ENCODE data around the gene MPST.
"Not testable (repeated sequence)": the region's sequence is repeated elsewhere in the genome, so short reads cannot be mapped to it uniquely, and the experiment has no call there.

MPST gene

GRCh38 chr22:37019309-37020191 lies at the start of gene MPST, which contains the start of gene TST:
Gene MPST, plus strand, starts transcription at chr22:37019742. Its CDS starts 95 bp downstream, at chr22:37019837.
Gene TST, minus strand, starts transcription at chr22:37019447. Its CDS starts 715 bp downstream, at chr22:37018732.
- DNase-seq (ENCODE audit: low spot score) = peak; percentile 57

DNA sequence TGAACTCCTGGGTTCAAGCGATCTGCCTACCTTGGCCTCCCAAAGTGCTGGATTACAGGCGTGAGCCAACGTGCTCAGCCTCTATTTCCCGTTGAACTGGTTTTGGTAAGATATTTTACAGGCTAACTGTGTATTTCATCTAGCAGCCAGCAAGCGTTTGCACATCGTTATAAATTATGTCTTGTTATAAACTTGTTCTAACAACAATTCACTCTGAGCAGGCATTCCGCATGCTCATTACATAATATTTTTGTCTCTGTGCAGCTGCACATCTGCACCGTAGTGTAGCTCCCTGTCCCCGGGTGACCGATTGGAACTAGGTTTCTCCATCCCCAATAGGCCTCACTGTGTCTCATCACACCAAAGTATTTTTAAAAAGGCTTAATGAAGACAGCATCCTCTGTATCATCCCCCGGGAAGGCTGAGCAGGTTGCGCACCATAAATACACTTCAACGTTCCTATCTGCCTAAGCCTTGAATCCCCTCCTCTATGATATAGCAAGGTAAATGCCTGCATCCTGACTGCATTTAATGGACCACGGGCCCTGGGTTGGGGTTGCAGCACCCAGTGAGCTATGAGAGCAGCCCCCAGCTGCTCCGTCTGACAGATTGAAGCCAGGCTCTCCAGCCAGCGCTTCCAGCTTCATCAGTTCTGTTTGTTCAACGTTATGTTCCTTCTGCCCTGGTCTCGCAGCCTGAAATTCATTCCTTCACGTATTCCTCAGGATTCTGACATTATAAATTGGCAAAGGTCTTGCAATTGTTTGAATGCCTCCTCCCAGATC lies 48.0 kb upstream of the MPST start:
- no peak for DNase-seq (ENCODE audit: low spot score)

DNA sequence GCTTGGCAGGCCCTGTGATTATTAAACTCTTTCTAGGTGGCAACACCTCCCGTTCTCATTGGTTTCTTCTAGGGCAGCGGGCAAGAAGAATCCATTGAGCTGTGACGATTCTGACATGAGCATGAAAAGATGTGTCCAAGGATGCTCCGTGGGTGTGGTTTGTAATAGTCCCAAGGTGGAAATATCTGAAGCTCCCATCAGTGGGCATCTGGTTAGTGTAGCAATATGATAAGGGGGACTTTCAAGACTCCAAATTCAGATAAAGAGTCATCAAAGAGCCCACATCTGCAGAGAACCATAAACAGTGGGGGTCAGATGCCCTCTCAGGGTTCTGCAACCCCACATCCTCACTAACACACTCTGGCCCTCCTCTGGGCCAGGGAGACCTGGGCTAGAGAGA lies 42.9 kb upstream of the MPST start:
- no peak for DNase-seq (ENCODE audit: low spot score)

- DNase-seq (ENCODE audit: low spot score) = peak; percentile 90
Measured at GRCh38 chr22:36977401-36977861, 42.1 kb upstream of the MPST start.

- peak; percentile 94 for DNase-seq (ENCODE audit: low spot score)
Measured at GRCh38 chr22:36977947-36978660, 41.4 kb upstream of the MPST start.

- DNase-seq (ENCODE audit: low spot score) = no peak
Measured at GRCh38 chr22:36979016-36979910, 40.3 kb upstream of the MPST start.

DNA sequence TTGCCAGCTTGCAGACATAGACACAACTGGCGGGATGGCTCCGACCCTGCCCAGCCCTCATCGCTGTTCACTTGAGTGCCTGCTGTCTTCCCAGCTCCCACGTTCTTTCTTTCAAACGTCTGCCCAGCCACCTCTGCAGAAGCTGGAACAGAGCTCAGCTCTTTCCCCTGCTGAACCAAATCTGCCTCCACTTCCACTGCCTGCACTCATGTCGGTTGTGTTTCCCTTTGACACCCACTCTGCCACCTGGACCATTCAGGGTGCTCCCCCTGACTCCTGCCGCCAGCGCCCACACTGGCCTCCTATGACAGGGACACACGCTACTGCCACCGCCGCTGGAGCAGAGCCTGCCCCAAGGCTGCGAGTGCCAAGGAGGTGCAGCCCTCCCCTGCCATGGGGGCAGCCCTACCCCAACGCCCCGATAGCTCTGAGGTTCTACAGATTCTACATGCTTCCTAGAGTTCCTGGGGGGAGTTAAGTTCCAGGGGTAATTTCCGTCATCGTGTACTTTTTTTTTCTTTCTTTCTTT lies 38.2 kb upstream of the MPST start:
- no peak for DNase-seq (ENCODE audit: low spot score)

- peak; percentile 21 for DNase-seq (ENCODE audit: low spot score)
Measured at GRCh38 chr22:36982136-36982535, 37.4 kb upstream of the MPST start.

DNA sequence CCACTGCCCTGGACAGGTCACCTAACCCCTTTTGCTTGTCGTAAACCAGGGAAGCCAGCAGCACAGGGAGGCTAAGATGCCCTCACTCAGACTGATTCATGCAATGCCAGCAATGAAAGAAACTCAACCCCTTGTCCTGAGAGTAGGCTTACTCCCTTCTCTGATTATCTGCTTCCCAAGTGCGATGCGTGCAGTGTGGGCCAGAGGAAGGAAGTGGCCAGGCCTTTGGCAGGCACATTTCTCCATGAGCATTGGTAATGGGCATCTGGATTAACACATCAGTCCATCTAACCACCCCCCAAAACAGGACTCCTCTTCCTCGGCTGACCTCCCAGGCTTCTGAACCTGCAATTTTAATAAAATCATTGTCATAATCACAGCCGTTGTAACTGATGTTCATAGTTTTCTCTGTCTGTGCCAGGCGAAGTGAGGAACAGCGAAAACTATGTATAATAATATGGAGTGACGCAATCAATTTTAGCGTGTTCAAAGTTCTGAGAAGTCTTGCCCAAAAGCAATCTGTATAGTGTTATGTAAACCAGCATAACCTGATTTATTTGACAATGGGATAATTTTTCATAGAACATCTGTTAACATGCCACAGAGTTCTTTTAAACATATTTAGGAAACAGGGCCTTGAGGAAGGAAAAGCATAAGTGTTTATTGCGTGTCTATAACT lies 34.2 kb upstream of the MPST start:
- DNase-seq (ENCODE audit: low spot score) = no peak

GRCh38 chr22:36986242-36986821 lies 33.2 kb upstream of the MPST start:
- DNase-seq (ENCODE audit: low spot score) = peak; percentile 48

DNA sequence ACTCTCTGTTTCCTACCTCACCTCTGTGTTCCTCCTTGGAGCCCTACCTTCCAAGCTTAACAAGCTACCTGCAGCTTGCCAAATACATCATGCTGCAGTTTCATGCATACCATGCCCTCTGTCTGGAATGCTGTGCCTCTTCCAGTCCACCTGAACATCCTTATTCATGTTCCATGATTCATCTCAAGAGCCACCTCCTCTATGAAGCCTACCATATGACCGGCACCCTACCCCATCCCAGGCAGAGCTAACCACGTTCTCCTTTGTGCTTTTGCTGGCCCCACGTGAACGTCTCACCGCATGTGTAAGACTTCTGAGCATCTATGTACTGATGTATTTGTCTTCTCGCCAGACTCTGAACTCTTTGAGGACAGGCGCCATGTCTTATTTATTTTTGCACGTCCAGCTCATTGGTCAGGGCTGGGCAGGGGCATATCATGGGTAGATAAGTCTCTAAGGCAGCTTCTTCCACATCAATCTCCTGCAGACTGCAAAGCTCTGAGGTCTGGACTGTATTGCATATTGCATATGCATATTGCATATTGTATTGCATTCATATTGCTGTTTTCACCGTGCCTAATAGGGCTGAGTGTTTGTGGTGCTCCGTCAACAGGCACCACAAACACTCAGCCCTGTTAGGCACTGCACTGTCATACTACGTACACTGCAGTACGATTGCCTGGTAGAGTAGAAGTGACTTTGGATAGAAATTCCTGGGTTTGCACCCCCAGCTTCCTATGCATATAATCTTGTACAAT lies 31.3 kb upstream of the MPST start:
- DNase-seq (ENCODE audit: low spot score) = no peak

GRCh38 chr22:36989012-36989411 lies 30.5 kb upstream of the MPST start:
- DNase-seq (ENCODE audit: low spot score) = not testable (repeated sequence)

DNA sequence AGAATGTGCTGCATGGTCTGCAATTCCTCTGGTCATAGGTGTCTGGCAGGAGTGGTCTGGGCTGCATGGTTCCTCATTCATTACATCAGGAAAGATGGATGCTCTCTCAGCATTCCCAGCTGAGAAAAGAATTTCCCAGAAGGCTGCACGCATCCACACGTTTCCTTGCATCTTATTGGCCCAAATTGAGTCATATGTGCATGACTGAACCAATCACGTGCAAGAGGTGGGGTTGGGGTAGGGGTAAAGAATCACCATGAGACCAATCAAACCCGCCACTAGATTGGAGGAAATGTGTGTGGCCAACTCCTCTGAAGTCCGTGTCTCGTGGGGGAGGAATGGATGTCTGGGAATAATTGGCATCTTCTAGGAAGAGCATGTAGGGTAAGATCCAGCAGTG lies 29.1 kb upstream of the MPST start:
- DNase-seq (ENCODE audit: low spot score) = no peak

GRCh38 chr22:36991206-36991605 lies 28.3 kb upstream of the MPST start:
- no peak for DNase-seq (ENCODE audit: low spot score)

DNA sequence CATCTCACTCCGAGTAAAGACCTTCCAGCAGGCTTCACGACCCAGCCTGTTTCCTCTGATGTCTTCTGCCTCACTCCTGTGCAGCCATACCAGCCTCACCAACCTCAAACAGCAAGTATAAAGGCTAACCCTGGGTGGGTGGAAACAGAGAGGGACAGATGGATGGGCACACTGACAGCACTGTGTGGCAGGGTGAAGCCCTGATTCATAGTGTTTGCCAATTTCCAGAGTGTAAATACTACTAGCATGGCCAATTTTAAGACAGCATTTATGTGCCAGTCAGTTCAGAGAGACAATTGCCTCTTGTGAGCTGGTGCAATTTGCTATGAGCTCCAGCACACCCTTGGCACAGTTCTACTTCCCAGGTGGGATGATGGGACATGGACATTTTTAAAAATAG lies 21.8 kb upstream of the MPST start:
- no peak for DNase-seq (ENCODE audit: low spot score)

- no peak for DNase-seq (ENCODE audit: low spot score)
Measured at GRCh38 chr22:36998620-36999351, 20.8 kb upstream of the MPST start.

- DNase-seq (ENCODE audit: low spot score) = no peak
Measured at GRCh38 chr22:36999463-36999862, 20.1 kb upstream of the MPST start.
